Suppressor macrophage (primary cell): Measurements from ENCODE around the gene NONO.
"Not testable (repeated sequence)": the region's sequence is repeated elsewhere in the genome, so short reads cannot be mapped to it uniquely, and the experiment has no call there.

Experiments
- DNase-seq, 4 experiments: peaks; one replicate each; pipeline ENCODE4 v3.0.0-alpha.2; 2020 to 2022

Gene NONO

DNA sequence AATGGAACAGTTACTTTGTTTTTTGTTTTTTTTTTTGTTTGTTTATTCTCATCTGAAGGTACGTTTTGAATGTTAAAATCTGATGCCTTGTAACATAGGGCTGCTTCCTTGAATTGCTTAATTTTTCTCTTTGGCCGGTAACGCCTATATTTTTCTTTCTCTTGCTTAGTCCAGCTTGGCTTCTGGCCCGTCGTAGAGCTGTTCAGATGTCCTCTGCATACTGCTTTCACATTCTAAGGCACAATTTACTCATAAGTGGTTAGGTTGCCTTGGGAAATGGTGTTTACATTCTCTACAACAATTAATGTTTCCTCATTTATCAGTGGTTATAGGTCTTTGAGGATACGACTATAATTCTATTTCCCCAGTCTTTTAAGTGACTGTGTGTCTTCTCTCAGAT is 7.9 kb downstream of the NONO start:
- DNase-seq: no peak

GRCh38 chrX:71292669-71293365 is 9.4 kb downstream of the NONO start:
- DNase-seq: no peak

DNA sequence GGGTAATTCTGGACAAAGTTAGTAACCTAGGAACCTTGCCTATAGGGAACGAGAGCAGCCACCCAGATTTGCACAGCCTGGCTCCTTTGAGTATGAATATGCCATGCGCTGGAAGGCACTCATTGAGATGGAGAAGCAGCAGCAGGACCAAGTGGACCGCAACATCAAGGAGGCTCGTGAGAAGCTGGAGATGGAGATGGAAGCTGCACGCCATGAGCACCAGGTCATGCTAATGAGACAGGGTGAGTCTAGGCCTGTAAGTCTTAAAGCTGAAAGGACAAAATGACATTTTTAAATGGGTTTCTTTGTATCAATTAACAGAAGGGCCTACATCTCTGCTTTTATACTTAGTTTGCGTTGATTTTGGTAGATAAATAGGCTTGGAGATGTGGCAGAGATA is 13.4 kb downstream of the NONO start:
- DNase-seq: no peak

DNA sequence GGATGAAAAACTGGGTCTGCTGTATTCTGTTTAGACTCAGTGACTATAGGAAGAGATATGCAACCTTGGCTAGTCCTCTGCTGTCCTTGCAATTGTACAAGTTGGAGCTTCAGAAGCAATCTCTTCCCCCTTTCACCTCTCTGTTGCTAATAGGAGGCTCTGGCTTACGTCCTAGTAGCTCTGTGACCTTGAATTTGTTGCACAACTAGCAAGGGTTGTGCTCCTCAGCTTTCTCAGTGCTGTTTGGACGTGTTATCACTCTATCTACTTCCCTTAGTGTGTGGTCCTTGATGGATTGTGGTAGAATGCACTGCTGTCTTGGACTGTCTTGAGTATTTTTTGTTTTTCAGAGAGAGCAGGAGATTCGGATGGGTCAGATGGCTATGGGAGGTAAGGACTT is 14.7 kb downstream of the NONO start:
- no peak for DNase-seq

DNA sequence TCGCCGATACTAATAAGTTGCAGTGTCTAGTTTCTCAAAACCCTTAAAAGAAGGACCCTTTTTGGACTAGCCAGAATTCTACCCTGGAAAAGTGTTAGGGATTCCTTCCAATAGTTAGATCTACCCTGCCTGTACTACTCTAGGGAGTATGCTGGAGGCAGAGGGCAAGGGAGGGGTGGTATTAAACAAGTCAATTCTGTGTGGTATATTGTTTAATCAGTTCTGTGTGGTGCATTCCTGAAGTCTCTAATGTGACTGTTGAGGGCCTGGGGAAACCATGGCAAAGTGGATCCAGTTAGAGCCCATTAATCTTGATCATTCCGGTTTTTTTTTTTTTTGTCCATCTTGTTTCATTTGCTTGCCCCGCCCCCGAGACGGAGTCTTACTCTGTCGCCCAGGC is 16.6 kb downstream of the NONO start:
- DNase-seq: not testable (repeated sequence)

- not testable (repeated sequence) for DNase-seq
Measured at GRCh38 chrX:71300495-71300894, 17.1 kb downstream of the NONO start.

DNA sequence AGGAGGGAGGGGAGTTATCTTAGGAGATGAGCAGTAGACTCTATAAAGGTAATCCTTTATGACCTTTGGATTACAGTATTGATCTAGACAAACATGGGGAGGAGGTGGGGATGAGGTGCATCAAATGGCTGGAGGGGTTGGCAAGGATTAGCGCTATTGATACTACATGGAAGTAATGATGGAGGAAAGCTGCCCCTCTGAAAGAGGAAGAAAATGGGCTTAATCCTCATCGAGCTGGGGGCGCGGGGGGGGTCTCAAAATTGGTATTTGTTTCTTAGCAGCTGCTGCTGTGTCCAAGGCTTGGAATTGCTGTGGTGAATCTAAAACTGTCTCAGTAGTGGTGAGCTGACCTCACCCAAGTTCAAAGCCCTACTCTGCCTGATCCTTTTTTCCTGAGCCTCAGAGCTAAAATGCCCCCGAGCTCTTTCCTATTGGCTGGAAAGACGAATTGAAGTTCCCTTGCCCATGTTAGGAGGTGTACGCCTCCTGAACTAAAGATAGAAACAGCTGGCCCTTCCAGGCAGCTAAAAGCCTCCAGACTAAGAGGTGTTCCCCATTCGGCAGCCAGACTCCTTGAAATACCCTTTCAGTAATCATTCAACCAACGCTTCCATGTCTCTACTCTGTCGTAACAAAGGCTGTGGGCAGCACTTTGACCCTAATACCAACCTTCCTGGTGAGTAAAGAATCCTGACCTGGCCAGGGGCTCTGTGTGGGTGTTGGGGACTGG is 17.9 kb downstream of the NONO start, which contains the start of gene ITGB1BP2:
TSS of gene ITGB1BP2 (plus strand) at position 556 of the 730 bp plus-strand sequence. CDS start at position 613, 57 bp downstream.
- peak; percentile 10 to 51 (median 44) for DNase-seq

DNA sequence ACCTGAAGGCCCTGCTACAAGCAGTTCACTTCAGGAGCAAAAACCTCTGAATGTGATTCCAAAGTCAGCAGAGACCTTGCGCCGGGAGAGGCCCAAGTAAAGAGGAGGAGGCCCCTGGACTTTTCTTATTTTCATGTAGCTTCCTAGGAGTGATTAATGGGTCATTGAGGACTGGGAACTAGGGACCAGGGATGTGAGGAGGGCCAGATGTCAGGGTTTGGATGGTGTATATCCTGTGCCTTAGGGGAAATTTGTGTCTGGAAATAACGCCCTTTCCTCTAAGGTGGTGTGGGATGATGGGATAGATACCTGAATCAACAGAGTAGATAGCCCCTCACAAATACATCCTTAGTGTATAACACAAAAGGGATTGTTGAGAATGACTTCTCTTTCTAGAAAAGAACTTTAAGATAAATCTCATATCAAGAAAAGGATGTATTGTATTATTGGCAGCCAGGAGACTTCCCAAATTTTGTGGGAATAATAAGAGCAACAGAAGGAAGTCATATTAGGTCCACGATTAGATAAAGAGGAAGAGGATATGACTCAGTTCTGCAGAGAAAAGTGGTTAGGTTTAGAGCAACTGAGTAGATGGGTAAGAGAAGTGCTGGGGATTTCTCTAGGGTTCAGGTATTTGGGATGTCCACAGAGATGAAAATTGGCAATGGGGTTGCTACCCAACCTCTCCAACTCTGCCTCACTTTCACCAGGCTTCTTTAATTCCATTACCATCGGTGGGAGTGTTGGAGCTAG is 19.2 kb downstream of the NONO start:
- DNase-seq: peak in 3 of 4 experiments; percentile 7 to 52 (median 39)

DNA sequence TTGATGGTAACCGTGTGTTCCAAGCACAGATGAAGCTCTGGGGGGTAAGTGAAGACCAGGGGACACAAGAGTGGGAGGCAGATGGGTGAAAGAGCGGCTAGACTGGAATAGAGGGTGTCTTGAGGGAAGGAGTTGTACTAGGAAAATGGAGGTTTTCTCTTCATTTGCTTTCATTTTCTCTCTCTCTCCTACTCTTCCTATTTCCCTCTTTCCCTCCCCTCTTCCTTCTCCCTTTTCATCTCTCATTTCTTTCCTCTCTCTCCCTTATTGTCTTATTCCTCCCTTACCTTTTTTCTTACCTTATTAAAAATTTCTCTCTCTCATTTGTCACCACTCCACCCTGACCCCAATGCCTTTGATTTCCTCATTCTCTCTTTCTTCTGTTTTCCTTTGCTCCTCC is 21.1 kb downstream of the NONO start:
- no peak for DNase-seq

DNA sequence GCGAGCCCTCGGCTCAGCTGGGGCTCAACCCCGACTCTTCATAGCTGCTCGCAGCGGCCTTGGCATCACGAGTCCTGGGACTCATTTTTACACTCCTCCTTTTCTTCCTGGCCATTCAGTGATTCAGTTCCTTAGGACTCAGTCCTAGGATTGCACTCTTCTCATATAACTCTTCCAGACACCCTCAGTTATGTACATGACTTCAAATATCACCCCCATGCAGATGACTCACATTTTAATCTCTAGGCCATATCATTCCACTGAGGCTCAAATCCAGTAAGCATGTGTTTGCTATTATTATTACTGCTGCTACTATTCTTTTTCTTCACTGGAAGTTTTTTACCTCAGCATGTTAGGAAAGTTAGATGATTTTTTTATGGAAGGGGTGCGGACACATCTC is 32.5 kb downstream of the NONO start:
- no peak for DNase-seq

- DNase-seq: not testable (repeated sequence)
Measured at GRCh38 chrX:71316959-71317358, 33.5 kb downstream of the NONO start.

GRCh38 chrX:71320126-71320525 is 36.7 kb downstream of the NONO start:
- DNase-seq: peak; percentile 1 to 43 (median 29)

GRCh38 chrX:71321731-71322130 is 38.3 kb downstream of the NONO start:
- DNase-seq: no peak

- DNase-seq: not testable (repeated sequence)
Measured at GRCh38 chrX:71324452-71324851, 41.0 kb downstream of the NONO start.

GRCh38 chrX:71326394-71326793 is 43.0 kb downstream of the NONO start:
- no peak for DNase-seq

- DNase-seq: not testable (repeated sequence)
Measured at GRCh38 chrX:71349151-71349665, 65.8 kb downstream of the NONO start.

- DNase-seq: not testable (repeated sequence)
Measured at GRCh38 chrX:71349867-71350266, 66.4 kb downstream of the NONO start.
